ENCODE results near the gene CMC4.

DNA sequence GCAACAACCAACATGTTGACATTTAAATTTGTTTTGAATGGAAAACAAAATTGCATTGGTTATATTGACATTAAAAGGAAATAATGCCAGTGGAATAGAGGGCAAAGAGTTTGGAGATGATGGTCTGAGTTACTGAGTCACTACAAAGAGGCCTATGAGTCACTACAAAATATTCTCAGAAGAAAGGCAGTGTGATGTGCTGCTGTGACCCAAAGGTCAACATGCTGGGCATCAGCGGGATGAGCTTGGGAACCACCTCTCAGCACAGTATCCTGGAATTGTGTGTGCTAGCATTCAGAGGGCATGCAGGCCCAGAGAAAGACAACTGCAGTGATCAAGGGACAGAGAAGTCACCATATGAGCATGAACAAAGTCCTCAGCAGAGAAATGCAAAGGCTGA, 2.8 kb downstream of the CMC4 start:
- TF ChIP-seq, protein P1, sequence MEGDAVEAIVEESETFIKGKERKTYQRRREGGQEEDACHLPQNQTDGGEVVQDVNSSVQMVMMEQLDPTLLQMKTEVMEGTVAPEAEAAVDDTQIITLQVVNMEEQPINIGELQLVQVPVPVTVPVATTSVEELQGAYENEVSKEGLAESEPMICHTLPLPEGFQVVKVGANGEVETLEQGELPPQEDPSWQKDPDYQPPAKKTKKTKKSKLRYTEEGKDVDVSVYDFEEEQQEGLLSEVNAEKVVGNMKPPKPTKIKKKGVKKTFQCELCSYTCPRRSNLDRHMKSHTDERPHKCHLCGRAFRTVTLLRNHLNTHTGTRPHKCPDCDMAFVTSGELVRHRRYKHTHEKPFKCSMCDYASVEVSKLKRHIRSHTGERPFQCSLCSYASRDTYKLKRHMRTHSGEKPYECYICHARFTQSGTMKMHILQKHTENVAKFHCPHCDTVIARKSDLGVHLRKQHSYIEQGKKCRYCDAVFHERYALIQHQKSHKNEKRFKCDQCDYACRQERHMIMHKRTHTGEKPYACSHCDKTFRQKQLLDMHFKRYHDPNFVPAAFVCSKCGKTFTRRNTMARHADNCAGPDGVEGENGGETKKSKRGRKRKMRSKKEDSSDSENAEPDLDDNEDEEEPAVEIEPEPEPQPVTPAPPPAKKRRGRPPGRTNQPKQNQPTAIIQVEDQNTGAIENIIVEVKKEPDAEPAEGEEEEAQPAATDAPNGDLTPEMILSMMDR (IDR thresholded peaks at IDR 0.05; ENCODE audit: insufficient read depth, low read length): no peak
- TF ChIP-seq REST (IDR thresholded peaks at IDR 0.05; ENCODE audit: insufficient replicate concordance, low read depth) (no peak), POLR2AphosphoS5 (IDR thresholded peaks at IDR 0.05; ENCODE audit: low read depth) (no peak), SPI1 (IDR thresholded peaks at IDR 0.05; ENCODE audit: borderline replicate concordance, low read depth) (no peak)

All from HL-60 (cell line).